ENCODE results near the gene MRPL22.

- no peak for TF ChIP-seq CTCF (IDR thresholded peaks at IDR 0.05; ENCODE audit: borderline replicate concordance, extremely low read depth, low read length, poor library complexity, severe bottlenecking)
- TF ChIP-seq EZH2 (IDR thresholded peaks at IDR 0.05; ENCODE audit: borderline replicate concordance, low read depth, low read length, severe bottlenecking) = no peak
Observed at GRCh38 chr5:154947778-154948177, 6.9 kb downstream of the MRPL22 start.
